IPS DF 6.9 (cell line): Measurements from ENCODE around the gene NIPAL1.

Experiments used
- DNase-seq: peaks from one replicate; pipeline ENCODE4 v3.0.0-alpha.2; 2013; ENCODE audit warnings: low read depth, low spot score
- H3K27ac ChIP-seq: one replicate; pipeline ENCODE4 v1.5.1; 2013; ENCODE audit warnings: low read length, control low read depth
- H3K27me3 ChIP-seq: 2 replicates; pipeline ENCODE4 v1.6.1; 2013; ENCODE audit warnings: mild to moderate bottlenecking, low read length; ENCODE audit not compliant: control insufficient read depth, insufficient read depth
- H3K36me3 ChIP-seq: 2 replicates; pipeline ENCODE4 v1.6.1; 2013; ENCODE audit warnings: low read length; ENCODE audit not compliant: control insufficient read depth, insufficient read depth
- H3K4me1 ChIP-seq: 2 replicates; pipeline ENCODE4 v1.6.1; 2013; ENCODE audit warnings: low read length; ENCODE audit not compliant: control insufficient read depth, insufficient read depth
- H3K4me3 ChIP-seq: 2 replicates; pipeline ENCODE4 v1.5.1; 2013; ENCODE audit warnings: mild to moderate bottlenecking, low read length
- H3K9me3 ChIP-seq: 2 replicates; pipeline ENCODE4 v1.6.1; 2013; ENCODE audit warnings: low read length, inconsistent platforms; ENCODE audit not compliant: control insufficient read depth, insufficient read depth
- WGBS: extraction: QIAGEN DNeasy Blood & Tissue Kit; methylation state at CpG from one replicate; pipeline ENCODE4 v1.1.7; 2013; ENCODE audit warnings: mixed read lengths, missing lambda C conversion rate; ENCODE audit not compliant: insufficient read length, insufficient coverage; 5-methylcytosine and 5-hydroxymethylcytosine counted together

NIPAL1 gene

GRCh38 chr4:48078862-48079655, 62.5 kb downstream of the NIPAL1 start:
- Histone ChIP-seq H3K27ac (no peak overlapping the region), H3K4me3 (no peak overlapping the region), H3K9me3 (no peaks in the 10 kb centered on the region), H3K36me3 (no peaks in the 10 kb centered on the region), H3K27me3 (no peaks in the 10 kb centered on the region), H3K4me1 (no peaks in the 10 kb centered on the region)
- no peak for DNase-seq
- no CpG with 5 or more reads among the region's 5 CpGs for WGBS

- WGBS = no CpG with 5 or more reads among the region's 3 CpGs
- Histone ChIP-seq H3K4me1 (no peaks in the 10 kb centered on the region), H3K4me3 (no peak overlapping the region), H3K9me3 (no peaks in the 10 kb centered on the region), H3K36me3 (no peaks in the 10 kb centered on the region), H3K27me3 (no peaks in the 10 kb centered on the region), H3K27ac (no peak overlapping the region)
- DNase-seq = no peak
Measured at GRCh38 chr4:48079972-48080391, 63.4 kb downstream of the NIPAL1 start.

GRCh38 chr4:48081196-48081595, 64.6 kb downstream of the NIPAL1 start:
- H3K27me3 ChIP-seq = no peaks in the 10 kb centered on the region
- H3K27ac ChIP-seq = no peak overlapping the region
- H3K36me3 ChIP-seq = no peaks in the 10 kb centered on the region
- no peak overlapping the region for H3K4me3 ChIP-seq
- H3K4me1 ChIP-seq = no peaks in the 10 kb centered on the region
- no peak for DNase-seq
- H3K9me3 ChIP-seq = no peaks in the 10 kb centered on the region
- no CpG with 5 or more reads among the region's 1 CpG for WGBS

- H3K36me3 ChIP-seq = no peaks in the 10 kb centered on the region
- whole genome bisulfite sequencing = no CpG with 5 or more reads among the region's 2 CpGs
- H3K27me3 ChIP-seq = no peaks in the 10 kb centered on the region
- DNase-seq = no peak
- no peaks in the 10 kb centered on the region for H3K4me1 ChIP-seq
- no peaks in the 10 kb centered on the region for H3K9me3 ChIP-seq
- H3K4me3 ChIP-seq = no peak overlapping the region
- H3K27ac ChIP-seq = no peak overlapping the region
Measured at GRCh38 chr4:48082956-48083355, 66.4 kb downstream of the NIPAL1 start.

GRCh38 chr4:48085821-48086589, 69.4 kb downstream of the NIPAL1 start:
- no peaks in the 10 kb centered on the region for H3K4me1 ChIP-seq
- no peak overlapping the region for H3K4me3 ChIP-seq
- H3K27me3 ChIP-seq = no peaks in the 10 kb centered on the region
- H3K9me3 ChIP-seq = no peaks in the 10 kb centered on the region
- H3K36me3 ChIP-seq = no peaks in the 10 kb centered on the region
- DNase-seq = no peak
- no peak overlapping the region for H3K27ac ChIP-seq
- WGBS = no CpG with 5 or more reads among the region's 8 CpGs
